Occipital lobe (tissue), 2 donors: Measurements from ENCODE around the gene PPP1R13L. TPM values are rescaled to one million over a fixed set of nuclear protein-coding genes. Genes with fewer than 3 reads are reported as not detected.
A peak's percentile ranks its signal among the peaks of the same experiment; 100 is the strongest.
"Not testable (repeated sequence)": the region's sequence is repeated elsewhere in the genome, so short reads cannot be mapped to it uniquely, and the experiment has no call there.

Source experiments
- DNase-seq: peaks from one replicate; lab custom pipeline; 2025; lab: John Stamatoyannopoulos, UW
- total RNA-seq: library from RNA; depleted of rRNA; stranded (reverse); fragments of >200 nt; gene quantifications from one replicate; pipeline ENCODE4 v1.2.3, GENCODE V29; 2014

The PPP1R13L gene
- total RNA-seq: not detected

- no peak for DNase-seq
Observed at GRCh38 chr19:45404557-45405434, at the start of gene PPP1R13L. Gene PPP1R13L, minus strand, starts transcription at chr19:45405069. Its CDS starts 6,751 bp downstream, at chr19:45398318.

GRCh38 chr19:45451850-45452387 is 47.0 kb upstream of the PPP1R13L start:
- no peak for DNase-seq

GRCh38 chr19:45451131-45451849 is 46.4 kb upstream of the PPP1R13L start:
- DNase-seq: peak; percentile 23

- DNase-seq: no peak
Observed at GRCh38 chr19:45450012-45450333, 45.1 kb upstream of the PPP1R13L start.

- no peak for DNase-seq
Observed at GRCh38 chr19:45448887-45449299, 44.0 kb upstream of the PPP1R13L start.

- DNase-seq: no peak
Observed at GRCh38 chr19:45448425-45448756, 43.5 kb upstream of the PPP1R13L start.

GRCh38 chr19:45446944-45447343 is 42.1 kb upstream of the PPP1R13L start:
- DNase-seq: no peak

- no peak for DNase-seq
Observed at GRCh38 chr19:45446295-45446694, 41.4 kb upstream of the PPP1R13L start.

- no peak for DNase-seq
Observed at GRCh38 chr19:45445139-45445538, 40.3 kb upstream of the PPP1R13L start.

- peak; percentile 72 for DNase-seq
Observed at GRCh38 chr19:45444318-45445041, 39.6 kb upstream of the PPP1R13L start.

- DNase-seq: peak; percentile 78
Observed at GRCh38 chr19:45443462-45444317, 38.8 kb upstream of the PPP1R13L start.

- DNase-seq: no peak
Observed at GRCh38 chr19:45442778-45443461, 38.1 kb upstream of the PPP1R13L start.

GRCh38 chr19:45442408-45442777 is 37.5 kb upstream of the PPP1R13L start:
- DNase-seq: no peak

- DNase-seq: no peak
Observed at GRCh38 chr19:45440873-45441654, 36.2 kb upstream of the PPP1R13L start.

GRCh38 chr19:45440259-45440638 is 35.4 kb upstream of the PPP1R13L start:
- DNase-seq: no peak

GRCh38 chr19:45439569-45440258 is 34.8 kb upstream of the PPP1R13L start:
- DNase-seq: peak; percentile 80

- DNase-seq: no peak
Observed at GRCh38 chr19:45439190-45439568, 34.3 kb upstream of the PPP1R13L start.

- no peak for DNase-seq
Observed at GRCh38 chr19:45437328-45437727, 32.5 kb upstream of the PPP1R13L start.

GRCh38 chr19:45432543-45432942 is 27.7 kb upstream of the PPP1R13L start:
- not testable (repeated sequence) for DNase-seq
